IPS-18a (cell line): ENCODE measurements around the gene ANXA6.
A peak's percentile ranks its signal among the peaks of the same experiment; 100 is the strongest.
"Not testable (repeated sequence)": the region's sequence is repeated elsewhere in the genome, so short reads cannot be mapped to it uniquely, and the experiment has no call there.

Source experiments
- H3K27ac ChIP-seq: one replicate; pipeline ENCODE4 v1.5.1; 2013; ENCODE audit warnings: low read length
- H3K27me3 ChIP-seq: one replicate; pipeline ENCODE4 v1.6.1; 2013; ENCODE audit warnings: mild to moderate bottlenecking, low read length; ENCODE audit not compliant: control insufficient read depth, insufficient read depth
- H3K36me3 ChIP-seq: one replicate; pipeline ENCODE4 v1.6.1; 2013; ENCODE audit warnings: low read depth, low read length; ENCODE audit not compliant: control insufficient read depth
- H3K4me1 ChIP-seq: one replicate; pipeline ENCODE4 v1.6.1; 2013; ENCODE audit warnings: low read depth, low read length; ENCODE audit not compliant: control insufficient read depth
- H3K4me3 ChIP-seq: one replicate; pipeline ENCODE4 v1.5.1; 2013; ENCODE audit warnings: low read length
- H3K9ac ChIP-seq: one replicate; pipeline ENCODE4 v1.6.1; 2013; ENCODE audit warnings: mild to moderate bottlenecking, low read length, moderate library complexity
- H3K9me3 ChIP-seq: one replicate; pipeline ENCODE4 v1.6.1; 2013; ENCODE audit warnings: low read depth, low read length; ENCODE audit not compliant: control insufficient read depth

ANXA6 gene

DNA sequence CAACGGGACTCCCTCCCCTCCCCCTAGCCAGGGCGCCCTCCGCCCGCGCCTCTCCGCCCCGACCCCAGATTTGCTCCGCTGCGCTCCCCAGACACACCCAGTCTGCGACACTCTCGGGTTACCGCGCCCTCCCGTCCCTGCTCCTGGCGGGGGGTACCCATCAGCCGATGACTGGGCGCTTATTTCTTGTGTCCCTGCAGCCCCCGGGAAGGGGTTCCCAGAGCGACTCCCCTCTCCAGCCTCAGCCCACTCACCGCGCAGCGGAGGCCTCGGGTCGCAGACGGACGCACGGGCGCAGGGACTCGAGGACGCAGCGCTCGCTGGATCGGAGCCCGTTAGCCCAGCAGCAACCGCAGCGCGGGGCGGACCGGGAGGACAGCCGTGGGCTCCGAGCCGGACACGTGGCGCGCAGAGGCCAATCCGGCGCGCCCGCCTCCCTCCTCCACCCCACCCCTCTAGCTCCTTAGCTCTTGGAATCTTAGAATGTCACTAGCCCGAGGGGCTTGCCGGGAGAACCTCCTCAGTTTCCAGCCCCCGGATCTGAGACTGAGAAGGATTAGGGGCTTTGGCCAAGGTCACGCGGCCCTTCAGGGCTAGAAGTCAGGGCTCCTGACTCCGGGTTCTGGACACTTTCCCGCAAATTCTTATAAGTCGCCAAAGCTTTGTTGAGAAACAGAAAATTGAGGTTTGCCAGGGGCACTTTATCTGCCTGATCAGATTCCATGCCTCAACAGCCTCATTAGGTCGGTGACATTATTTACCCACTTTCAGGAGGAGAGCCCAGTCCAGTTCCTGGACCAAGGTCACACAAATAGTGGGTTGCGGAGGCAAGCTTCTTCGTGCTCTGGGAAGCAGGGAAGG, at the start of gene ANXA6:
Gene ANXA6 (minus strand): TSS at position 354 of the 861 bp plus-strand sequence. CDS start 9,878 bp downstream, outside the sequence.
- Histone ChIP-seq H3K4me1 (peaks cover 16% of the 10 kb centered on the region), H3K36me3 (no peaks in the 10 kb centered on the region), H3K9me3 (no peaks in the 10 kb centered on the region), H3K27ac (no peak within 1 kb of the TSS), H3K9ac (peak within 1 kb of the TSS; percentile 60), H3K4me3 (peak within 1 kb of the TSS; percentile 81), H3K27me3 (peaks cover 12% of the 10 kb centered on the region)

DNA sequence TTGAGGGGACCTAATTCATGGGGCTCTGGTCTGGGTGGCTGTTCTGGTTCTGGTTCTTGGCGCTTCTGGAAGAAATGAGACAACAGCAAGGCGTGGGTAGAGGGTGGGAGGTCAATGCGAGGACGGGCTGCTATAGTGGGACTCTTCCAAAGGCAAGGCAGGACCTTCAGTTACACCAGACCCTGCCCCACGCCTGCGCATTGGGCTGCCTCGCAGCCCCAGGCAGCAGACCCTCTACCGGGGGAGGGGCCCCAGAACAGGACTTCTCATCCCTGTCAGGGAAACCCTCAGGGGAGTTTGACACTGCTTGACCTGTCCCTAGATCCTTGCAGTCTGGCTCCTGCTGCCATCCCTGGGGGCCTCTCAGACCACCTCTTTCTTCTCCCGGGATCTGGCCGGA, 47.8 kb upstream of the ANXA6 start:
- H3K9me3 ChIP-seq, result no peaks in the 10 kb centered on the region
- H3K4me1 ChIP-seq, result no peaks in the 10 kb centered on the region
- no peaks in the 10 kb centered on the region for H3K27me3 ChIP-seq
- no peak overlapping the region for H3K27ac ChIP-seq
- no peak overlapping the region for H3K9ac ChIP-seq
- H3K36me3 ChIP-seq, result no peaks in the 10 kb centered on the region
- H3K4me3 ChIP-seq, result no peak overlapping the region

DNA sequence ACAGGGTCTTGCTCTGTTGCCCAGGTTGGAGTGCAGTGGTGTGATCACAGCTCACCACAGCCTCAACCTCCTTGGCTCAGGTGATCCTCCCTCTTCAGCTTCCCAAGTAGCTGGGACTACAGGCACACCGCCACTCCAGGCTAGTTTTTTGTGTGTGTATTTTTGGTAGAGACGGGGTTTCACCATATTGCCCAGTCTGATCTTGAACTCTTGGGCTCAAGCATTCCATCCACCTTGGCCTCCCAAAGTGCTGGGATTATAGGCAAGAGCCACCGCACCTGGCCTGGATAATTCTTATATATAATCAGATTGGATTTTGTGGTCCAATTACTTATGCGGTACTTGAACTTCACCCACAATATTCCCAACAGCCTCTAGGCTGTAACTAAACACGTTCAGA, 46.5 kb upstream of the ANXA6 start:
- no peak overlapping the region for H3K27ac ChIP-seq
- H3K4me1 ChIP-seq, result no peaks in the 10 kb centered on the region
- H3K9ac ChIP-seq, result no peak overlapping the region
- H3K4me3 ChIP-seq, result no peak overlapping the region
- no peaks in the 10 kb centered on the region for H3K9me3 ChIP-seq
- H3K36me3 ChIP-seq, result no peaks in the 10 kb centered on the region
- no peaks in the 10 kb centered on the region for H3K27me3 ChIP-seq

DNA sequence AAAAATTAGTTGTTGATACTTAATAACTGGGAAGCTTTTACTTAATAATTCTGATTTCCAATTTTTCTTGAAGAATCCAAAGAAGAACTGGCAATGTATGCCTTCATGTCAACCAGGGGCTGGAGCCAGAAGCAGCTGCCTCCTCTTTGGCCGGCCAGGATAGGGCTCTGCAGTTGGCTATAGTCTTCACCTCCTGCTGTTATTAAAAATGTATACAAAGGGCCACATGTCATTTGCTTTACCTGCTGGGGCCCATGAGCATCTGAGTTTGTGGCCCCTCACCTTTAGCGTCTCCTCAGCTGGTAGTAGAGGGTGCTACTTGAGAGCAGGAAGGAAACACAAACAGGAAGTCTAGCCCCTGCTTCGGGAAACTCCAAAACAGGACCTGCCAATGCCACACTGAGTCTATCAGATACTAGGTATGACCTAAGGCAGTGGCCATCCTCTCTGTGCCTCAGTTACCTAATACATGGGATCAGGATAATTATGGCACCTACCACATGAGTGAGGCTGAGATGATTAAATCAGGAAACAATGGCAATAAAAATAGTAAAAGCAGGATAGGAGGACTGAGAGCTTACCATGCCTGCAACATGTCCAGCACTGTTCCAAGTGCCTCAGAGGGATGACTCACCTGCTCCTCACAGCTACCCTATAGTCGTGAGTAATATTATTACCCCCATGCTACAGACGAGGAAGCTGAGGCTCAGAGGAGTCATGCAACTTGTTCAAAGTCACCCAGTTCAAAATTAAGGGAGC, 45.0 kb upstream of the ANXA6 start:
- no peak overlapping the region for H3K27ac ChIP-seq
- H3K36me3 ChIP-seq, result no peaks in the 10 kb centered on the region
- no peaks in the 10 kb centered on the region for H3K4me1 ChIP-seq
- H3K27me3 ChIP-seq, result no peaks in the 10 kb centered on the region
- no peak overlapping the region for H3K4me3 ChIP-seq
- H3K9ac ChIP-seq, result no peak overlapping the region
- H3K9me3 ChIP-seq, result no peaks in the 10 kb centered on the region

DNA sequence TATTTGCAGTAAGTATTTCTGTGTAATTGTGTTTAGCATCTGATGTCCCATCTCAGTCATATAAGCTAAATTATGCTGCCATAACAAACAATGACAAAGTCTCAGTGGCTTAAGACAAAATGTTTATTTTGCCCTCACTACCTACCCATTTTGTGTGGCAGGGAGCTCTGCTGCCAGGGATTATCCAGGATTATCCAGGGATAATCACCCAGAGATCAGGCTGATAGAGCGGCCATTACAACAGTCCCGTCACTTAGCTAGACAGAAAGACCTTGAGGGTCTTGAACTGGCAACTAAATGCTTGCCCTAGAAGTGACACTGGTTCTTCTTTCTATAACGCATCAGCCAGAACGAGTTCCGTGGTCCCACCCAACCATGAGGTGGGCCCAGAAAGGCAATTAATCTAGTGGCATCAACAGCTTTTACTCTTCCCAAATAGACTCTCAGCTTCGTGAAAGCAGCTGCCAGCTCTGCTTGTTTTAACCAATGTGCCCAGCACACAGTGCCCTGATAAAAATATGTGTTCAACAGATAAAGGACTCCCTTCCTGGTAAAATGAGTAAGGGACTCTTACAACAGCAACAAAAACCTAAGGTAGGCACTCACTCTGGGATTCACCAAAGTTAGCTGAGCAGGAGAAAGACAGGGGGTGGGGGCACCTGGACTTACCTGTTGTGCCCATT, 43.5 kb upstream of the ANXA6 start:
- Histone ChIP-seq H3K36me3 (no peaks in the 10 kb centered on the region), H3K9me3 (no peaks in the 10 kb centered on the region)

DNA sequence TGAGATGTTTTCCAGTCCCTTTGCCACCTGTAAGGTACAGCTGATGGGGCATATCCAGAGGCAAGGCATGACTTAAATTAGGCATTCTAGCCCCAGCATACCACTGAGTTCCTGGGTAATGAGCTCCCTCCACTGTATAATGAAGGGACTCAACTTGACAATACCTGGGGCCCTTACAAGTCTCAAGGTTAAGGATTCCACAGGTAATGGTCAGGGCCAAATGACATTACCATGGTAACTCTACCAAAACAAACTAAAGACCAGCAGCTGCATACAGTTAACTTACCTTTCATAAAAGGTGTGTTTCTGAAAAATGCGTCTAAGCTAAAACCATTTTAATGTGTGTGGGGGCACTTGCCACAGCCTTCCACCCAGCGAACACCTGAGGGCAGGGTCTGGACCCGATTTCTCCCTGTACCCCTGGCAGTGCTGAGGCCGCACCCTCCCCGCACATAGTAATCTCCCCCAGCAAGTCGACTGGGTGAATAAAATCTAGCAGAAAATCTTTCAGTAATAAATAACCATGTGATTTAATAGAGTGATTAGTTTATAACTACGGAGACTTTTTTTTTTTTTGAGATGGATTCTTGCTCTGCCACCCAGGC, 42.1 kb upstream of the ANXA6 start:
- no peaks in the 10 kb centered on the region for H3K36me3 ChIP-seq
- H3K9ac ChIP-seq, result no peak overlapping the region
- no peaks in the 10 kb centered on the region for H3K27me3 ChIP-seq
- no peak overlapping the region for H3K4me3 ChIP-seq
- no peaks in the 10 kb centered on the region for H3K9me3 ChIP-seq
- H3K4me1 ChIP-seq, result no peaks in the 10 kb centered on the region
- H3K27ac ChIP-seq, result no peak overlapping the region

More for the DNA sequence above, 43.5 kb upstream of the ANXA6 start:
- H3K27me3 ChIP-seq, result no peaks in the 10 kb centered on the region
- H3K27ac ChIP-seq, result no peak overlapping the region
- H3K9ac ChIP-seq, result no peak overlapping the region
- no peak overlapping the region for H3K4me3 ChIP-seq
- H3K4me1 ChIP-seq, result no peaks in the 10 kb centered on the region

DNA sequence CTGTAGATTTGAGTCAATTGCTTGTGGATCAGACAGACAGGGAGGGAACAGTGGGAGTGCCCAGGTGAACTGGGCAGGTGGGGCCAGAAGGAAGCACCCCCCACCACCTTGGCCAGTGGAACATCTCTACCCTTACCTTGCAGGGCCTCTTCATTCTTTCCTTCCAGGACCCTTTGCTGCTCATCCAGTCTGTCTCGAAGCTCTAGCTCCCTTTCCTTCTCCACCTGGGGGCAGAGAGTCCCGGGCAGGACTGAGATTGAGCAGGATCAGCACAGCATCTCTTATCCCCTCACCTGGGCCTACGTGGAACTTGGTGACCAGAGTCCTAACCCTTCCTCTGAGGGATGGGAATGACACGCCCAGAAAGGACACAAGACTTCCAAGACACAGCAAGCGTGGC, 41.3 kb upstream of the ANXA6 start:
- Histone ChIP-seq H3K4me1 (no peaks in the 10 kb centered on the region), H3K27ac (no peak overlapping the region), H3K9ac (no peak overlapping the region), H3K9me3 (no peaks in the 10 kb centered on the region), H3K27me3 (no peaks in the 10 kb centered on the region), H3K4me3 (no peak overlapping the region), H3K36me3 (no peaks in the 10 kb centered on the region)

DNA sequence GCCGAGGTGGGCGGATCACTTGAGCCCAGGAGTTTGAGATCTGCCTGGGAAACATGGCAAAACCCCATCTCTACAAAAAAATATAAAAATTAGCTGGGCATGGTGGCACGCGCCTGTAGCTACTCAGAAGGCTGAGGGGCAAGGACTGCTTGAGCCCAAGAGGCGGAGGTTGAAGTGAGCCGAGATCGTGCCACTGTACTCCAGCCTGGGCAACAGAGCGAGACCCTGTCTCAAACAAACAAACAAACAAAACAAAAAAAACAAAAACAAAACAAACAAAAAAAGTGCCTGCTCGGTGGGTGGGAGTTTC, 39.7 kb upstream of the ANXA6 start:
- H3K27ac ChIP-seq, H3K9me3 ChIP-seq, H3K4me1 ChIP-seq, H3K36me3 ChIP-seq, H3K9ac ChIP-seq, H3K27me3 ChIP-seq, H3K4me3 ChIP-seq: not testable (repeated sequence)

DNA sequence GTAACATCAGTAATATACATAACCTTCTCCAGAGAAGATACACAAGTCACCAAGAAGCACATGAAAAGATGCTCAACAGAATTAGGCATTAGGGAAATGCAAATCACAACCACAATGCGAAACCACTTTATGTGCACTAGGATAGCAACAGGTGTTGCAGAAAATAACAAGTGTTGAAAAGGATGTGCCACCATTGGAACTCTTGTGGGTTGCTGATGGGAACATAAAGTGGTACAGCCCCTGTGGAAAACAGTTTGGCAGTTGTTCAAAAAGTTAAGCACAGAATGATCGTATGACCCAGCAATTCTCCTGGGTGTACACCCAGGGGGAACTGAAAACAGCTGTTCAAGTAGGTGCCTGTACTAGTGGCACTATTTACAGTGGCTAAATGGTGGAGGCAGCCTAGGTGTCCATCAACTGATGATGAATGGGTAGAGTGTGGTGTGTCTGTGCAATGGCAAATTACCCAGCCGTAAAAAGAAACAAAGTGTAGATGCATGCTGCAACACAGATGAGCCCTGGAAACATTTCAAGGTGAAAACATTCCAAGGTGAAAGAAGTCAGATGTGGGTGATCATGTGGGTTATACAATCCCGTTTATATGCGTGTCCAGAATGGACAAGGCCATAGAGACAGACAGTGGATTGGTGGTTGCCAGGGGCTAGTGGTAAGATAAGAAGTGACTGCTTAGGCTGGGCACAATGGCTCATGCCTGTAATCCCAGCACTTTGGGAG, 39.1 kb upstream of the ANXA6 start:
- Histone ChIP-seq H3K27ac (no peak overlapping the region), H3K36me3 (no peaks in the 10 kb centered on the region), H3K9ac (no peak overlapping the region), H3K9me3 (no peaks in the 10 kb centered on the region), H3K27me3 (no peaks in the 10 kb centered on the region), H3K4me1 (no peaks in the 10 kb centered on the region), H3K4me3 (no peak overlapping the region)

DNA sequence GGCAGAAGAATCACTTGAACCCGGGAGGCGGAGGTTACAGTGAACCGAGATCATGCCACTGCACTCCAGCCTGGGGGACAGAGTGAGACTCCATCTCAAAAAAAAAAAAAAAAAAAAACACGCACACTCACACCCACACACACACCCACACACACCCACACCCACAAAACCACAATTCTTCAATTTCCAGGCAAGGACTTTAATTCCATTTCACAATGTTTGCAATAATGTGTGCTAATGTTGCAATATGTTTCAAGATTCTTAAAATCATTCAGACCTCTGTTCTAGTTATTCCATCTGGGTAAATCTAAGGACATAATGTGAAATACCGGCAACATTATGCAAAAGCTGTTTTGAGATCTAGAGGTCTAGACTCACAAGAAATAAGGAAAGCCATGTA, 38.0 kb upstream of the ANXA6 start:
- Histone ChIP-seq H3K9me3 (no peaks in the 10 kb centered on the region), H3K36me3 (no peaks in the 10 kb centered on the region), H3K27me3 (no peaks in the 10 kb centered on the region), H3K4me1 (no peaks in the 10 kb centered on the region), H3K27ac (no peak overlapping the region), H3K4me3 (no peak overlapping the region), H3K9ac (no peak overlapping the region)

DNA sequence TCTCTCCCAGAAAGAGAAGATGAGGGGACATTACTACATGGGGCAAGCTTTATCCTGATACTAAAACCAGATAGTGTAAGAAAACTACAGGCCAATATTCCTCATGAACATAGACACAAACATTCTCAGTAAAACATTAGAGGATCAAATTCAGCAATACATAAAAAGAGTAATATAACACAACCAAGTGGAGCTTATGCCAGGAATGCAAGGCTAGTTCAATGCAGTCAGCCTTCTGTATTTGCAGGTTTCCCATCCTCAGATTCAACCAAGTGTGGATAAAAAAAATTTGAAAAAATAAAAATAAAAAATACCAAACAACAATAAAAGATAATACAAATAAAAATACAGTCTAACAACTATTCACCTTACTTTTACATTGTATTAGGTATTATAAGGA, 35.0 kb upstream of the ANXA6 start:
- no peaks in the 10 kb centered on the region for H3K27me3 ChIP-seq
- H3K9ac ChIP-seq, result no peak overlapping the region
- H3K27ac ChIP-seq, result no peak overlapping the region
- no peak overlapping the region for H3K4me3 ChIP-seq
- no peaks in the 10 kb centered on the region for H3K36me3 ChIP-seq
- no peaks in the 10 kb centered on the region for H3K9me3 ChIP-seq
- H3K4me1 ChIP-seq, result no peaks in the 10 kb centered on the region
